GM23248 (cell line): ENCODE results near the gene EMSY. TPM values are rescaled to one million over a fixed set of nuclear protein-coding genes. Genes with fewer than 3 reads are reported as not detected.

ENCODE experiments used
- DNase-seq: peaks from one replicate; pipeline ENCODE4 v3.0.0-alpha.2; 2015
- H2AFZ ChIP-seq: fragments of 200-600 bp; sonication (generic); 2 replicates; pipeline ENCODE4 v1.6.1; 2016; ENCODE audit warnings: antibody characterized with exemption
- H3F3A ChIP-seq: fragments of 200-600 bp; sonication (generic); 2 replicates; pipeline ENCODE4 v1.6.1; 2016; ENCODE audit warnings: mild to moderate bottlenecking, antibody characterized with exemption, mixed run types; ENCODE audit not compliant: insufficient read depth
- H3K27ac ChIP-seq: fragments of 200-600 bp; sonication (generic); 2 replicates; pipeline ENCODE4 v1.5.1; 2016; ENCODE audit warnings: mild to moderate bottlenecking
- H3K27me3 ChIP-seq: fragments of 200-600 bp; sonication (generic); replicated peaks from 2 replicates; pipeline ENCODE4 v1.6.1; 2016; ENCODE audit warnings: mild to moderate bottlenecking; ENCODE audit not compliant: insufficient read depth
- H3K36me3 ChIP-seq: fragments of 200-600 bp; sonication (generic); 2 replicates; pipeline ENCODE4 v1.6.1; 2016; ENCODE audit warnings: low read depth, mild to moderate bottlenecking
- H3K4me1 ChIP-seq: fragments of 200-600 bp; sonication (generic); 2 replicates; pipeline ENCODE4 v1.6.1; 2016; ENCODE audit warnings: mild to moderate bottlenecking; ENCODE audit not compliant: insufficient read depth
- H3K4me2 ChIP-seq: fragments of 200-600 bp; sonication (generic); one replicate; pipeline ENCODE4 v1.6.1; 2016; ENCODE audit warnings: mild to moderate bottlenecking; ENCODE audit not compliant: unreplicated experiment
- H3K4me3 ChIP-seq: fragments of 200-600 bp; sonication (generic); 2 replicates; pipeline ENCODE4 v1.5.1; 2016; ENCODE audit warnings: mild to moderate bottlenecking
- H3K79me2 ChIP-seq: fragments of 200-600 bp; sonication (generic); 2 replicates; pipeline ENCODE4 v1.6.1; 2016; ENCODE audit warnings: mild to moderate bottlenecking; ENCODE audit not compliant: insufficient read depth
- H3K9ac ChIP-seq: fragments of 200-600 bp; sonication (generic); 2 replicates; pipeline ENCODE4 v1.6.1; 2016; ENCODE audit warnings: mild to moderate bottlenecking
- H3K9me2 ChIP-seq: fragments of 200-600 bp; sonication (generic); 2 replicates; pipeline ENCODE4 v1.6.1; 2016; ENCODE audit warnings: mixed run types, mild to moderate bottlenecking, moderate library complexity; ENCODE audit not compliant: insufficient read depth
- H3K9me3 ChIP-seq: fragments of 200-600 bp; sonication (generic); one replicate; pipeline ENCODE4 v1.6.1; 2017; ENCODE audit warnings: low read depth
- H4K20me1 ChIP-seq: fragments of 200-600 bp; sonication (generic); 2 replicates; pipeline ENCODE4 v1.6.0; 2016; ENCODE audit not compliant: insufficient read depth
- EZH2 ChIP-seq: fragments of 200-600 bp; sonication (generic); IDR thresholded peaks from 2 replicates; pipeline ENCODE4 v1.6.1; 2018; ENCODE audit warnings: antibody characterized with exemption, mild to moderate bottlenecking; ENCODE audit not compliant: insufficient read depth, poor library complexity, severe bottlenecking
- EZH2phosphoT487 ChIP-seq: fragments of 200-600 bp; sonication (generic); IDR thresholded peaks from 2 replicates; pipeline ENCODE4 v1.6.1; 2018; ENCODE audit warnings: antibody characterized with exemption, moderate library complexity, mild to moderate bottlenecking, low read depth; ENCODE audit not compliant: insufficient read depth
- WGBS, 2 experiments: methylation state at CpG; one replicate each; pipeline ENCODE4 v1.1.6; 2015 to 2017; ENCODE audit warnings: low lambda C conversion rate in 2 of 2, low coverage in 1 of 2; ENCODE audit errors: missing lambda C conversion rate in 2 of 2; 5-methylcytosine and 5-hydroxymethylcytosine counted together
- in situ Hi-C: fragments of 300-500 bp; cut with MboI; formaldehyde crosslinking; loops from 2 replicates; pipeline ENCODE4 v1.15.0; 2020
- polyA plus RNA-seq: library from polyadenylated mRNA; unstranded; fragments of >200 nt; fragmentation: Nextera tagmentation; extraction: Ambion mirVana; gene quantifications from 2 replicates; pipeline ENCODE4 v1.2.1, GENCODE V29; 2016
- total RNA-seq: library from RNA; depleted of rRNA; stranded (reverse); fragments of >200 nt; shearing (Covaris generic); gene quantifications from 2 replicates; pipeline ENCODE4 v1.2.3, GENCODE V29; 2014

Gene EMSY
- total and polyA plus RNA-seq, 2 experiments from 2014 or later, result 10.9 to 14.6 TPM

DNA sequence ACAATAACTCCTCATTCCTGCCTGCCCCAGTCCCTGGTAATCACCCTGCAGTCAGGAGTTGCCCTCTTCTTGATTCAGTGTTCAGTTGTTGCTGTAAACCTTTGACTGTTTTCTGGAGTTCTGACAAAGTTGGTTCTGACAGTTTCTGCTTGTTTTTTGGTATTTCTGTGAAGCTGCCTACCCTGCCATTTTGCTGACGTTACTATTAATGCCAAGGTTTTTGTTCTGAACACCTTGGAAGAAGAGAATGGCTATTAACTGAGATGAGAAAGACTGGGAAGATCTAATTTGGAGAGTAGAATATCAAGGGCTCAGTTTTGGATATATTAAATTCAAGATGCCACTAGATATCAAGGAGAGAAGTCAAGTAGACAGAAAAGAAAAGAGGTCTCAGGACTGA is 113.7 kb downstream of the EMSY start:
- Histone ChIP-seq H3K9me3 (no peaks in the 10 kb centered on the region), H3K27ac (no peak overlapping the region), H4K20me1 (no peaks in the 10 kb centered on the region), H3K4me1 (peaks cover 16% of the 10 kb centered on the region), H3K9ac (no peak overlapping the region), H3F3A (peaks cover 12% of the 10 kb centered on the region; the same call in 1 of the 2 replicates), H3K4me3 (no peak overlapping the region), H3K36me3 (no peaks in the 10 kb centered on the region), H3K4me2 (no peak overlapping the region), H3K79me2 (no peaks in the 10 kb centered on the region), H3K27me3 (no peaks in the 10 kb centered on the region), H2AFZ (no peak overlapping the region), H3K9me2 (no peaks in the 10 kb centered on the region)
- 93 to 97% methylated on average over 1 of the region's 1 CpG for WGBS, 2 experiments
- TF ChIP-seq EZH2 (no peak), EZH2phosphoT487 (no peak)
- in situ Hi-C loops, result no loop called here
- no peak for DNase-seq

DNA sequence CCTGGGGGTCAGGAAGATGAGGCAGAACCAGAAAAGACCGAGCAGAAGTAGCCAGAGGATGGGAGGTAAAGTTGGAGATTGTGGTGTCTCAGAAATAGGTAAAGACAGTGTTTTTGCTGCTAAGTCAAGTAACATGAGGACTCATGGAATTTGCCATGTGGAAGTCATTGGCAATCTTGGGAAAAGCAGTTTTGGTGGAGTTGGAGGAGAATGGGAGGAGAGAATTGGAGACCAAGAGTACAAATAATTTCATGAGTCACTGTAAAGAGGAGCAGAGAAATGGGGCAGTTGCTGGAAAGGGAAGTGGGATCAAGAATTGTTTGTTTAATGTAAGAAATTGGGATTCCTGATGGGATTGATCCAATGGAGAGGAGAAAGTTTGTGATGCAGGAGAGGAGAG is 114.1 kb downstream of the EMSY start:
- Histone ChIP-seq H2AFZ (no peak overlapping the region), H3K4me2 (no peak overlapping the region), H4K20me1 (no peaks in the 10 kb centered on the region), H3K27me3 (no peaks in the 10 kb centered on the region), H3K27ac (no peak overlapping the region), H3F3A (peaks cover 12% of the 10 kb centered on the region; the same call in 1 of the 2 replicates), H3K4me3 (no peak overlapping the region), H3K79me2 (no peaks in the 10 kb centered on the region), H3K9me2 (no peaks in the 10 kb centered on the region), H3K9ac (no peak overlapping the region), H3K36me3 (no peaks in the 10 kb centered on the region), H3K9me3 (no peaks in the 10 kb centered on the region), H3K4me1 (peaks cover 16% of the 10 kb centered on the region)
- in situ Hi-C loops, result no loop called here
- TF ChIP-seq EZH2 (no peak), EZH2phosphoT487 (no peak)
- no peak for DNase-seq
- WGBS, 2 experiments, result 95 to 98% methylated on average over 1 of the region's 1 CpG

DNA sequence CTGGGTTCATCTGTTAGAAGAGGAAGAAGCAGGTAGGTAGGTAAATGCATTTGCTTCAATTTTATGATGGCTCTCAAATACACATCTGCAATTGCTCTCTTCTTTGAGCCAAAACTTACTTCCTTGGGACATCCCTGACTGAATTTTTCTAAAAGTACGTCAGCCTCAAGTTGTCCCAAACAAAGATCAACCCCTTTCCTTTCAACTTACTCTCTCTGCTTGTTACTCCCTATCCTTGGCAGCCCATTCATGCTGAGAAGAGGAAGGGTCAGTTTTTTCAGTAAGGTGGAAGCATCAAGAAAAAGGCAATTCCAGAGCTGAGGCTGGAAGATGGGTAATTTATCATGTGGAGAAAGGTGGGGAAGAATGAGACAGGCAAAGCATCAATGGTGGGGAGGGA is 114.5 kb downstream of the EMSY start:
- H3K27me3 ChIP-seq, result no peaks in the 10 kb centered on the region
- H3K9me3 ChIP-seq, result no peaks in the 10 kb centered on the region
- TF ChIP-seq EZH2phosphoT487 (no peak), EZH2 (no peak)
- H3K9me2 ChIP-seq, result no peaks in the 10 kb centered on the region
- H3K27ac ChIP-seq, result no peak overlapping the region
- peaks cover 12% of the 10 kb centered on the region; the same call in 1 of the 2 replicates for H3F3A ChIP-seq
- DNase-seq, result no peak
- no peaks in the 10 kb centered on the region for H3K36me3 ChIP-seq
- no peak overlapping the region for H3K4me2 ChIP-seq
- H3K4me3 ChIP-seq, result no peak overlapping the region
- in situ Hi-C loops, result no loop called here
- H3K79me2 ChIP-seq, result no peaks in the 10 kb centered on the region
- peaks cover 16% of the 10 kb centered on the region for H3K4me1 ChIP-seq
- 14 to 33% methylated on average over 1 of the region's 1 CpG for WGBS, 2 experiments
- no peaks in the 10 kb centered on the region for H4K20me1 ChIP-seq
- H3K9ac ChIP-seq, result no peak overlapping the region
- no peak overlapping the region for H2AFZ ChIP-seq

- Histone ChIP-seq H3K9me2 (no peaks in the 10 kb centered on the region), H3K4me1 (peaks cover 16% of the 10 kb centered on the region), H3K9ac (no peak overlapping the region), H3K9me3 (no peaks in the 10 kb centered on the region), H3K36me3 (no peaks in the 10 kb centered on the region), H4K20me1 (no peaks in the 10 kb centered on the region), H3K27ac (no peak overlapping the region), H3F3A (peaks cover 12% of the 10 kb centered on the region; the same call in 1 of the 2 replicates), H3K79me2 (no peaks in the 10 kb centered on the region), H3K4me3 (no peak overlapping the region), H3K27me3 (no peaks in the 10 kb centered on the region), H2AFZ (no peak overlapping the region), H3K4me2 (no peak overlapping the region)
- WGBS, 2 experiments, result 2 to 5% methylated on average over 5 of the region's 5 CpGs
- in situ Hi-C loops, result no loop called here
- TF ChIP-seq EZH2, result no peak
- no peak for TF ChIP-seq EZH2phosphoT487
- peak; percentile 65 for DNase-seq
These were observed 115.4 kb downstream of the EMSY start for GRCh38 chr11:76560219-76560618.

DNA sequence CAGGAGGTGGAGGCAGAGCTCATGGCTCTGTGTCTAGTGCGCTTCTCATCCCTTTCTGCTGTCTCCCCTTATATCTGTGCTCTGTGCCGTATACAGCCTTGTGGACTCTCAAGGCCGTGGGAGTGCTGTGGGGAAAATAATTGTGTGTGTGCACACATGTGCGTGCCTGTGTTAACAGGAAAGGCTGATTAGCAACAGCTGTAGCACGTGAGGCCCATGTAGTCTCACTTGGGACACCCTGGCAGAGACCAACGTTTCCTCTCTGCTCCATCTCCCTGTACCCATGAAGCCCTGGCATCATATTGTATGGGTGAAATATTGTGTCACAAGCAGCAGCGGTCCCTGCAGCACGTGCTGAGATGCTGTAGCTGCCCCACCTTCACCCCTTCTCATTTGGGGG is 116.4 kb downstream of the EMSY start:
- Histone ChIP-seq H4K20me1 (no peaks in the 10 kb centered on the region), H3K36me3 (no peaks in the 10 kb centered on the region), H3K9me3 (no peaks in the 10 kb centered on the region), H2AFZ (no peak overlapping the region), H3F3A (peaks cover 12% of the 10 kb centered on the region; the same call in 1 of the 2 replicates), H3K9me2 (no peaks in the 10 kb centered on the region), H3K79me2 (no peaks in the 10 kb centered on the region), H3K4me1 (peaks cover 16% of the 10 kb centered on the region), H3K4me3 (no peak overlapping the region), H3K9ac (no peak overlapping the region), H3K4me2 (no peak overlapping the region), H3K27ac (no peak overlapping the region), H3K27me3 (no peaks in the 10 kb centered on the region)
- in situ Hi-C loops, result no loop called here
- peak; percentile 19 for DNase-seq
- TF ChIP-seq EZH2, result no peak
- no peak for TF ChIP-seq EZH2phosphoT487
- 44 to 52% methylated on average over 8 of the region's 8 CpGs for WGBS, 2 experiments
